ENCODE results near the gene RRAS2. TPM values are rescaled to one million over a fixed set of nuclear protein-coding genes. Genes with fewer than 3 reads are reported as not detected.

The RRAS2 gene
- total RNA-seq (2022; extraction: Qiagen RNA extraction; ENCODE audit: low read depth): 51.3 to 56.8 TPM (median 52.1 TPM) in 5 replicates

GRCh38 chr11:14358729-14359439, at the start of gene RRAS2:
TSS of gene RRAS2 (minus strand) at chr11:14359183. CDS start at chr11:14358870, 313 bp downstream.

Other genes with a start within 250 kb of the RRAS2 start
- gene COPB1, start 140.6 kb upstream of the RRAS2 start, total RNA-seq (2022; extraction: Qiagen RNA extraction; ENCODE audit: low read depth): 101 to 137 TPM (median 117 TPM) in 5 replicates
- gene PSMA1, start 161.2 kb upstream of the RRAS2 start, total RNA-seq (2022; extraction: Qiagen RNA extraction; ENCODE audit: low read depth): 183 to 215 TPM (median 189 TPM) in 5 replicates

Data from A549 treated with CpdA at 1 μM for 4 hours (cell line).